T47D (cell line): ENCODE measurements around the gene RRH.

Source experiments
- DNase-seq, 2 experiments: peaks; one replicate each; pipeline versions ENCODE4 v3.0.0 to v3.0.0-alpha.2; 2011 to 2012; ENCODE audit warnings: low read depth in 1 of 2, low spot score in 1 of 2
- JUND ChIP-seq: IDR thresholded peaks from 2 replicates; pipeline ENCODE4 v1.6.1; 2012; ENCODE audit warnings: low read depth
- in situ Hi-C: cut with HindIII; loops from 2 replicates; pipeline ENCODE4 v1.10.0; 2016; ENCODE audit warnings: low sequenced_read_pairs, low pct_unique_long_range_greater_than_20kb

RRH gene

GRCh38 chr4:109879636-109880314, 52.0 kb downstream of the RRH start:
- in situ Hi-C loops, result no loop called here
- DNase-seq, result no peak
- no peak for TF ChIP-seq JUND

DNA sequence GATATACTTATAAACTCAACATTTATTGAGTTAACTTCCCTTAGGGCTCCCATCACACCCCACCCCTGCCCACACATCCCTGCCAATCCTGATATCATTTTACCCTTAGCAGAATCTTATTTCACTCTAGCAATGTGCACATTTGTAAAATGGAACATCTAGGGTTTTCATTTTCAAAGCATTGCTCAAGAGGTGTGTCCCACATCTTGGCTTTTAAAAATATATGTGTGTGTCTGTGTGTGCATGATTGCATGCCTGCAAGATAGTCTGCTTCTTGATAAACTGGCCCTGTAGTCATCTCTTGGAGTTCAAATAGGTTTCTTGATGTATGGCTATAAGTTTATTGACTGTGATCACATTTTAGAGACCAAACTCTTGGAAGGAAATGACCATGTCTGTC, 58.5 kb downstream of the RRH start:
- no peak for DNase-seq
- no peak for TF ChIP-seq JUND
- in situ Hi-C loops, result no loop called here

GRCh38 chr4:109887071-109887470, 59.3 kb downstream of the RRH start:
- TF ChIP-seq JUND, result no peak
- in situ Hi-C loops, result no loop called here
- DNase-seq, result no peak

- no peak for DNase-seq
- no peak for TF ChIP-seq JUND
- in situ Hi-C loops, result no loop called here
These were observed 62.3 kb downstream of the RRH start for GRCh38 chr4:109890076-109890475.
